H1 (cell line): Measurements from ENCODE around the gene DNAJB1. TPM values are rescaled to one million over a fixed set of nuclear protein-coding genes. Genes with fewer than 3 reads are reported as not detected.

Experiments
- RFX5 ChIP-seq: IDR thresholded peaks from 2 replicates; pipeline ENCODE4 v1.6.1; 2011; ENCODE audit warnings: low read depth, low read length, improper control_type of control experiment, borderline replicate concordance
- SRF ChIP-seq: IDR thresholded peaks from 2 replicates; pipeline ENCODE4 v1.6.1; 2011; ENCODE audit warnings: mild to moderate bottlenecking, low read depth, low read length, moderate library complexity
- polyA plus RNA-seq, 7 experiments: library from polyadenylated mRNA; depleted of rRNA in 3 of 7; stranded (reverse) in 5 of 7; unstranded in 2 of 7; fragments of >200 nt in 5 of 7; fragments of 200-250 nt in 2 of 7; gene quantifications; 1 replicate in 5 of 7; 2 replicates in 1 of 7; 4 replicates in 1 of 7; pipeline versions ENCODE4 v1.2.1 to v1.2.3, GENCODE V29; 2011 to 2013; ENCODE audit warnings: missing spikeins in 2 of 7, mixed read lengths in 2 of 7
- total RNA-seq: library from RNA; stranded (reverse); fragmentation: NEBNext Ultra II Directional; extraction: Animal tissue kit (Norgen Biotek cat#: 25700); gene quantifications from 2 replicates; pipeline ENCODE4 v1.2.1, GENCODE V29; 2021

Gene DNAJB1
- total and polyA plus RNA-seq, 2 of the 8 experiments (the other 6 are each of a cell fraction or from before 2014, with no cell fraction given): 62.9 to 64.3 TPM

DNA sequence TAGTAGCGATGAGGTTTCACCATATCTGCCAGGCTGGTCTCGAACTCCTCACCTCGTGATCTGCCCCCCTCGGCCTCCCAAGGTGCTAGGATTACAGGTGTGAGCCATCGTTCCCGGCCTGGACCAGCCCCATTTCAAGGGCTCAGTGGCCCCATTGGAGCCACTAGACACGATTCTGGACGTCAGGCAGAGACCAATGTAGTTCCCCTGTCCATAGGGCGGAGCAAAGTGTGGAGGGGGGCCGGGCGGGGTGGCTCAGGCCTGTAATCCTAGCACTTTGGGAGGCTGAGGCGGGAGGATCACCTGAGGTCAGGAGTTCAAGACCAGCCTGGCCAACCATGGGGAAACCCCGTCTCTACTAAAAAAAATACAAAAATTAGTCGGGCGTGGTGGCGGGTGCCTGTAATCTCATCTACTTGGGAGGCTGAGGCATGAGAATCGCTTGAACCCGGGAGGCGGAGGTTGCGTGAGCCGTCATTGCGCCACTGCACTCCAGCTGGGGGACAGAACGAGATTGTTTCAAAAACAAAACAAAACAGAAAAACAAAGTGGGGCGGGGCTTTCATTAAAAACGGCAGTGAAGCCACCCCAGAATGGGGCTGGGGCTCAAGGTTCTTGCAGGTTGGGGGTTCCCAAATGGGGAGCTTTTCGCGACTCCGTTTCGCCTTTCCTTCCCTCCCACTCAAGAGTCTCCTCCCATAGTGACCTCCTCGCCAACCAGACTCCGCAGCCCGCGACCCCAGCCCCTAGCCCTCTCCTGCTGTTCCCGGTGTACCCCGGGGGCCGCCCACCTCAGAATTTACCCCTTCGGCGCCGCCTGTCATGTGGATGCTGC is 10.4 kb upstream of the DNAJB1 start (continued):
- TF ChIP-seq RFX5 (no peak), SRF (no peak)
- TF ChIP-seq, all 59 proteins: peak for 3
